SK-N-SH treated with all-trans-retinoic acid at 6 μM for 48 hours (cell line): Measurements from ENCODE around the gene TMEM30B.

Experiments
- ATAC-seq: fragments of 200-7000 bp; cut with Tn5 transposase; 3 replicates; pipeline ENCODE4 v1.9.1; 2020; ENCODE audit warnings: mild to moderate bottlenecking, moderate library complexity
- ARNTL ChIP-seq: fragments of 450-650 bp; formaldehyde crosslinking; IDR thresholded peaks from 2 replicates; pipeline ENCODE4 v1.5.0; 2020; ENCODE audit warnings: low read depth, mild to moderate bottlenecking, moderate library complexity, borderline replicate concordance
- BACH2 ChIP-seq: fragments of 250-450 bp; sonication (Bioruptor Pico); IDR thresholded peaks from 2 replicates; pipeline ENCODE4 v1.9.0; 2021; ENCODE audit warnings: mild to moderate bottlenecking, borderline replicate concordance
- CREB5 ChIP-seq: fragments of 250-450 bp; sonication (Bioruptor Pico); IDR thresholded peaks from 2 replicates; pipeline ENCODE4 v1.5.1; 2020; ENCODE audit warnings: low read depth, mild to moderate bottlenecking, moderate library complexity
- CSDC2 ChIP-seq: fragments of 250-450 bp; sonication (Bioruptor Pico); IDR thresholded peaks from 2 replicates; pipeline ENCODE4 v1.5.0; 2020; ENCODE audit warnings: mild to moderate bottlenecking, moderate library complexity
- CSRNP3 ChIP-seq: fragments of 250-450 bp; sonication (Bioruptor Pico); IDR thresholded peaks from 2 replicates; pipeline ENCODE4 v1.5.1; 2021; ENCODE audit warnings: mild to moderate bottlenecking, moderate library complexity
- ESRRG ChIP-seq: fragments of 250-450 bp; sonication (Bioruptor Pico); IDR thresholded peaks from 2 replicates; pipeline ENCODE4 v1.6.1; 2021; ENCODE audit warnings: mild to moderate bottlenecking
- ISL1 ChIP-seq: fragments of 250-450 bp; sonication (Bioruptor Pico); IDR thresholded peaks from 2 replicates; pipeline ENCODE4 v2.1.2; 2022; ENCODE audit warnings: mild to moderate bottlenecking, moderate library complexity
- OSR1 ChIP-seq: fragments of 250-450 bp; sonication (Bioruptor Pico); IDR thresholded peaks from 2 replicates; pipeline ENCODE4 v1.8.0; 2022; ENCODE audit warnings: moderate library complexity, mild to moderate bottlenecking, inconsistent platforms
- PATZ1 ChIP-seq: fragments of 250-450 bp; sonication (Bioruptor Pico); IDR thresholded peaks from 2 replicates; pipeline ENCODE4 v1.8.0; 2020; ENCODE audit warnings: mild to moderate bottlenecking, moderate library complexity, borderline replicate concordance
- POU6F1 ChIP-seq: fragments of 250-450 bp; sonication (Bioruptor Pico); IDR thresholded peaks from 2 replicates; pipeline ENCODE4 v1.8.0; 2021; ENCODE audit warnings: low read depth, mild to moderate bottlenecking, moderate library complexity, borderline replicate concordance
- RARB ChIP-seq: fragments of 250-450 bp; sonication (Bioruptor Pico); IDR thresholded peaks from 2 replicates; pipeline ENCODE4 v1.8.0; 2021; ENCODE audit warnings: mild to moderate bottlenecking, moderate library complexity
- SNAI2 ChIP-seq: fragments of 250-450 bp; sonication (Bioruptor Pico); IDR thresholded peaks from 2 replicates; pipeline ENCODE4 v1.5.0; 2020; ENCODE audit warnings: mild to moderate bottlenecking, moderate library complexity
- TCF4 ChIP-seq: fragments of 250-450 bp; sonication (Bioruptor Pico); IDR thresholded peaks from 2 replicates; pipeline ENCODE4 v1.8.0; 2021; ENCODE audit warnings: mild to moderate bottlenecking, moderate library complexity, borderline replicate concordance
- TOX ChIP-seq: fragments of 250-450 bp; sonication (Bioruptor Pico); IDR thresholded peaks from 2 replicates; pipeline ENCODE4 v1.8.0; 2021; ENCODE audit warnings: mild to moderate bottlenecking, moderate library complexity, borderline replicate concordance
- TSHZ2 ChIP-seq: fragments of 250-450 bp; sonication (Bioruptor Pico); IDR thresholded peaks from 2 replicates; pipeline ENCODE4 v1.5.0; 2020; ENCODE audit warnings: mild to moderate bottlenecking, moderate library complexity
- ZC3H10 ChIP-seq: fragments of 250-450 bp; sonication (Bioruptor Pico); IDR thresholded peaks from 2 replicates; pipeline ENCODE4 v1.5.1; 2021; ENCODE audit warnings: mild to moderate bottlenecking, moderate library complexity
- ZNF565 ChIP-seq: fragments of 450-650 bp; formaldehyde crosslinking; conservative IDR thresholded peaks from 2 replicates; pipeline ENCODE4 v1.5.0; 2020; ENCODE audit warnings: low read depth, mild to moderate bottlenecking, moderate library complexity
- ZNF70 ChIP-seq: fragments of 450-650 bp; formaldehyde crosslinking; IDR thresholded peaks from 2 replicates; pipeline ENCODE4 v1.5.0; 2020; ENCODE audit warnings: mild to moderate bottlenecking, moderate library complexity

Gene TMEM30B

GRCh38 chr14:61257469-61258057, 23.6 kb downstream of the TMEM30B start:
- no peak for TF ChIP-seq TSHZ2 (CRISPR knock-in tag)
- TF ChIP-seq TOX (CRISPR knock-in tag) = no peak
- no peak for TF ChIP-seq OSR1 (CRISPR knock-in tag)
- TF ChIP-seq ZC3H10 = no peak
- TF ChIP-seq BACH2 = no peak
- TF ChIP-seq ZNF70 = no peak
- no peak for TF ChIP-seq CSDC2
- no peak for TF ChIP-seq ZNF565
- no peak for TF ChIP-seq ESRRG
- no peak for TF ChIP-seq SNAI2 (CRISPR knock-in tag)
- no peak for TF ChIP-seq ARNTL (CRISPR knock-in tag)
- TF ChIP-seq CSRNP3 (CRISPR knock-in tag) = no peak
- TF ChIP-seq POU6F1 (CRISPR knock-in tag) = no peak
- TF ChIP-seq, all 23 proteins: peak for 0
- ATAC-seq = no peak

- no peak for ATAC-seq
- TF ChIP-seq ZNF565 (no peak), TCF4 (CRISPR knock-in tag) (no peak), TOX (CRISPR knock-in tag) (no peak), PATZ1 (CRISPR knock-in tag) (no peak)
Measured at GRCh38 chr14:61256826-61257468, 24.2 kb downstream of the TMEM30B start.

- ATAC-seq = peak; percentile 1; the same call in 1 of the 3 replicates
- no peak for TF ChIP-seq CSRNP3 (CRISPR knock-in tag)
- 0 out of 2 replicates have a peak, but pooled peaks have one; percentile 52 for TF ChIP-seq RARB (CRISPR knock-in tag)
- peak; percentile 93 for TF ChIP-seq ISL1 (CRISPR knock-in tag)
- TF ChIP-seq ZNF70 = no peak
- 0 out of 2 replicates have a peak, but pooled peaks have one; percentile 43 for TF ChIP-seq CREB5 (CRISPR knock-in tag)
- TF ChIP-seq CSDC2 = no peak
- peak; percentile 75; the same call in 1 of the 2 replicates for TF ChIP-seq TOX (CRISPR knock-in tag)
- TF ChIP-seq ZC3H10 = peak; percentile 60; the same call in 1 of the 2 replicates
Measured at GRCh38 chr14:61255968-61256367, 25.2 kb downstream of the TMEM30B start.
